ENCODE results near the gene DDAH2.
A peak's percentile ranks its signal among the peaks of the same experiment; 100 is the strongest.

GRCh38 chr6:31723980-31724691, 5.0 kb downstream of the DDAH2 start:
- TF ChIP-seq POLR2A (IDR thresholded peaks at IDR 0.05) (no peak), CTCF (IDR thresholded peaks at IDR 0.05) (no peak), EP300 (IDR thresholded peaks at IDR 0.05; ENCODE audit: low read depth) (no peak), POLR2AphosphoS5 (IDR thresholded peaks at IDR 0.05) (peak in 1 of 3 donors; percentile 18)

All from transverse colon (tissue), 4 donors.